Pulmonary artery endothelial cell (primary cell): ENCODE results near the gene ZNF541. TPM values are rescaled to one million over a fixed set of nuclear protein-coding genes. Genes with fewer than 3 reads are reported as not detected.
"Not testable (repeated sequence)": the region's sequence is repeated elsewhere in the genome, so short reads cannot be mapped to it uniquely, and the experiment has no call there.

Experiments used
- DNase-seq: peaks from one replicate; pipeline ENCODE4 v3.0.0-alpha.2; 2011; ENCODE audit warnings: low read depth, low spot score
- total RNA-seq: library from RNA; depleted of rRNA; stranded (reverse); fragments of >200 nt; gene quantifications from 2 replicates; pipeline ENCODE4 v1.2.3, GENCODE V29; 2014

The ZNF541 gene
- total RNA-seq, 1 donor from 2014 or later = 0.07 TPM

DNA sequence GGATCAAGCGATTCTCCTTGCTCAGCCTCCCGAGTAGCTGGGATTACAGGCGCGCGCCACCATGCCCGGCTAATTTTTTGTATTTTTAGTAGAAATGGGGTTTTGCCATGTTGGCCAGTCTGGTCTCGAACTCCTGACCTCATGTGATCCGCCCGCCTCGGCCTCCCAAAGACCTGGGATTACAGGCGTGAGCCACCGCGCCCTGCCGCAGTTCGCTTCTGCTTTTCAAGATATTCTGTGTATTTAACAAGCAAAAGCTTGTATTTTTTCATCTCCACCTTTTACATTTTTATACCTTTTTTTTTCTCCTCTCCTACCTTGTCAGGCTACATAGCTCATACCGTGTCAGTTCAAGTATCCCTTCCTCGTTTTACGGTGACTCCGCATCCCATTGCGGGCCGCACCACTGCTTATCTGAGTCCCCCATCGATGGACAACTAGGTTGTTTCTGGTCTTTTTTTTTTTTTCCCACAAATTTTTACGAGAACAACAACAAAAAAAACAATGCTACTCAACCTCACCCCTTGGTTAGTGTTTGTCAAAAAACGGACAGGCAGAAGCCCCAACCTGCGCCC lies 26.8 kb upstream of the ZNF541 start:
- DNase-seq = not testable (repeated sequence)

GRCh38 chr19:47598407-47599349 lies 25.7 kb upstream of the ZNF541 start:
- peak; percentile 74 for DNase-seq

GRCh38 chr19:47595944-47596343 lies 23.0 kb upstream of the ZNF541 start:
- DNase-seq = peak; percentile 39

- DNase-seq = no peak
Observed at GRCh38 chr19:47593860-47594259, 20.9 kb upstream of the ZNF541 start.

- no peak for DNase-seq
Observed at GRCh38 chr19:47589824-47590223, 16.9 kb upstream of the ZNF541 start.

GRCh38 chr19:47587295-47587694 lies 14.3 kb upstream of the ZNF541 start:
- DNase-seq = no peak

DNA sequence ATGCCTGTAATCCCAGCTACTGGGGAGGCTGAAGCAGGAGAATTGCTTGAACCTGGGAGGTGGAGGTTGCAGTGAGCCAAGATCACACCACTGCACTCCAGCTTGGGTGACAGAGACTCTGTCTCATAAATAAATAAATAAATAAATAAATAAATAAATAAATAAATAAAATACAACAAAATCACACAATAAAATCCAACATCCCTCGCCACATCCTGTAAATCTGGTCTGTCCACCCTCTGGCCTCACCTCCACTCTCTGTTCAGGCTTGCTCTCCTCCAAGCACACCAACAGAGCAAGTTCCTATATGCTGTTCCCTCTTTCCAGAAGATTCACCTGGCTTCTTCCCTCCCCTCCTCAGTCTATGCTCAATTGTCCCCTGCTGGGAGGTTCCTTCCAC lies 10.2 kb upstream of the ZNF541 start:
- not testable (repeated sequence) for DNase-seq

DNA sequence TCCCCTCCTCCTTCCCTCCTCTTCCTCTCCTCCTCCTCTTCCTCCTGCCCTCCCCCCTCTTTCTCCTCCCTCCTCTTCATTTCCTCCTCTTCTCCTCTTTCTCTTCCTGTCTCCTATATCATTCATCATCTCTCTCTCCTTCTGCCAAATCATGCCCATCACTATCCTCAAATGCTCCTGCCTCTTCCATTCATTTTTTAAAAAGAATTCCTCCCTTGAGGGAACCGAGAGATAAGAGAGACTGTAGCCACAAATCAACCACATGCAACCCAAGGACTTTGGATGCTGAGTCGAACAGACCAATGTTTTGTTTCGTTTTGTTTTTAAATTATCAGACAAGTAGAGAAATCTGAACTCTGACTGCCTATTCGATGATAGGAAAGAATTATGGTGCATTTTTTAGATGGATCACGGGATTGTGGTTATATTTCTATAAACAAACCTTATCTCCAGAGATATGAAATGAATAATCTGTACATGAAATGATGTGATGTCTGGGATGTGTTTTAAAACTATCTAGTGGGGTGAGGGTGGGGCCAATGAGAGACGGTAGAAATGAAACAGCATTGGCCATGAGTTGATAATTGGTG lies 9.5 kb upstream of the ZNF541 start:
- DNase-seq = no peak

GRCh38 chr19:47581605-47582319 lies 8.8 kb upstream of the ZNF541 start:
- no peak for DNase-seq

GRCh38 chr19:47580397-47580796 lies 7.4 kb upstream of the ZNF541 start:
- DNase-seq = no peak

GRCh38 chr19:47572635-47573034 lies 313 bp downstream of the ZNF541 start:
- DNase-seq = no peak

DNA sequence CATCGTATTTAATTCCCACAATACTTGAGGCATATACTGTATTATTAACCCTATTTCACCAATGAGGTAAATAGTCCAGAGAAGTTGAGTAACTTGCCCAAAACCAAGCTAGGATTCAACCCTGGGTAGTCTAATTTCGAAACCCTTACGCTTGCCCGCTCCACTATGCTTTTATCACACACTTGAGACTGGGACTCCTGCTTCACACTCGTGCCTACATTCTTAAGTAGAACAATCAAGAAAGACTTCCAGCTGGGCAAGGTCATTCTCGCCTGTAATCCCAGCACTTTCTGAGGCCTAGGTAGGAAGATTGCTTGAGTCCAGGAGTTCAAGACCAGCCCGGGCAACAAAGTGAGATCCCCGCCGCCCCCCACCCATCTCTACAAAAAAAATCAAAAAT lies 3.6 kb downstream of the ZNF541 start:
- DNase-seq = no peak

- DNase-seq = no peak
Observed at GRCh38 chr19:47564081-47564480, 8.9 kb downstream of the ZNF541 start.

DNA sequence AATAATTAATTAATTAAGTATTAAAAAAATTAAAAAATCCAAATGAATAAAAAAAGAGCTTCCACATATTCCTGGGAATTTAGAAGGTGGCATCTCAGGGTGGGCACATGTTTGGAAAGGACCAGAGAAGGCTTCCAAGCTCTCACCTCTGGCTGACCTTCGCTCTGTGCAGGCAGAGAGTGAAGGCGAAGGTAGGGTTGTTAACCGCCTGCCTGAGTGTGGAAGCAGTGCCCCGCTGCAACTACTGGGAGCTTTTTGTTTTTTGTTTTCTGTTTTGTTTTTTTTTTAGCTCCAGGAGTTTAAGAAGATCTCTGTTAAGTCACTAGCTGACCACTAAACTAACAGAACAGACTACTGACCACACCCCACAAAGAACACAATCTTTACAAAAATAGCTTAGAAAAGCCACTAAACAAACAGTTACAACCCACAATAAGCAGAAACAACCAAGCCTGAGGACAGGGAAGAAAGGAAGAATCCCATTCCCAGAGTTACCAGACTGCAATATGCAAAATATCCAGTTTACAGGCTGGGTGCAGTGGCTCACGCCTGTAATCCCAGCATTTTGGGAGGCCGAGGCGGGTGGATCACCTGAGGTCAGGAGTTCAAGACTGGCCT lies 11.4 kb downstream of the ZNF541 start:
- no peak for DNase-seq

DNA sequence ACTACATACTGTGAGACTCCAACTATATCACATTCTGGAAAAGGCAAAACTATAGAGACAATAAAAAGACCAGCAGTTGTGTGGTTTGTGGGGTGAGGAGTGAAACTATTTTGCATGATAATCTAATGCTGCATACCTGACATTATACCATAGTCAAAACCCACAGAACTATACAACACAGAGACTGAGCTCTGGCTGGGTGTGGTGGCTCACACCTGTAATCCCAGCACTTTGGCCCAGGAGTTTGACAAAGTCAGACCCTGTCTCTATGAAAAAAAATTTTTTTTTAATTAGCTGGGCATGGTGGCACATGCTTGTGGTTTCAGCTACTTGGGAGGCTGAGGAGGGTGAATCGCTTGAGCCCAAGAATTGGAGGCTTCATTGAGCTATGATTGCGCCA lies 11.9 kb downstream of the ZNF541 start:
- DNase-seq = no peak

- DNase-seq = no peak
Observed at GRCh38 chr19:47550129-47550528, 22.8 kb downstream of the ZNF541 start.

DNA sequence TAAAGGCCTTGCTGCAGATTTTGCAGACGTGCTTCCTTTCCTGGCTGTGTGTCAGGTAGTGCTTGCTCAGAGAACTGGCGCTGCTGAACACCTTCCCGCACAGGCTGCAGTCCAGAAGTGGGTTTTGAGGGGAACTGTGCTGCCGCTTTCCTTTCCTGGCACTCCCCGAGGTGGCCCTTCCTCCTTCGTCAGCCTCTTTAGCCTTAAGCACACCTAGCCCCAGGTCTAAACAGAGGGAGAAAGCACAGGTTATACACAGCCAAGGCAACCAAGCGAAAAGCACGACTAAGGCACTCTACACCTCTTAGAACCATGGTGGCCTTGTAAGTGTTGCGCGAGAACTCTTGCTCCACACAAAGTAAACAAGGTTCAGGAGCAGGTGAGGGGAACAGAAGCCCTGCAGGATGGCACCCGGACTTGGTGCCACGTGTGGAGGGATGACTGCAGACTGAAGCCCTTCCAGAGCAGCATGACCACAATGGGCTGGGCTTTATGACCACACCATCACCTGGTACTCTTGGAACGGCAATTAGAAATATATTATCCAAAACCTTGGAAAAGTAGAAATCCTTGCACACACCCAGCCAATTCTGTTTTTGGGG lies 23.6 kb downstream of the ZNF541 start:
- DNase-seq = no peak

DNA sequence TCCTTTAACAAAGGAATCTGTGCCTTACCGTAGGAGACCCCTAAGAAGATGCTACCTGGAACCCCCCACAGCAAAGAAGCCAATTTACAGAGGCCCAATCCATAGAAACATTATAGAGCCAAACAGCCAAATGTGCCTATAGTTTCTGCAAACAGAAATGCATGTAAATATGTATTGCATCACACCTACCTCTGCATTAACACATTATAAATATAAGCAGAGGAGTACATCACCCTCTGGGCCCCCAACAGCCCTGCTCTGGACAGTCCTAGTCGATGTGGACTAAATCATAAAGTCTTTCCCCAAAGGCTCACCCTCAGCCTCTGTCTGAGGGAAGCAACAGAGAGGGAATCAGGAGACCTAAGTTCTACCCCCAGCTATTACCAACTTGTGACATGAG lies 25.7 kb downstream of the ZNF541 start:
- DNase-seq = no peak

DNA sequence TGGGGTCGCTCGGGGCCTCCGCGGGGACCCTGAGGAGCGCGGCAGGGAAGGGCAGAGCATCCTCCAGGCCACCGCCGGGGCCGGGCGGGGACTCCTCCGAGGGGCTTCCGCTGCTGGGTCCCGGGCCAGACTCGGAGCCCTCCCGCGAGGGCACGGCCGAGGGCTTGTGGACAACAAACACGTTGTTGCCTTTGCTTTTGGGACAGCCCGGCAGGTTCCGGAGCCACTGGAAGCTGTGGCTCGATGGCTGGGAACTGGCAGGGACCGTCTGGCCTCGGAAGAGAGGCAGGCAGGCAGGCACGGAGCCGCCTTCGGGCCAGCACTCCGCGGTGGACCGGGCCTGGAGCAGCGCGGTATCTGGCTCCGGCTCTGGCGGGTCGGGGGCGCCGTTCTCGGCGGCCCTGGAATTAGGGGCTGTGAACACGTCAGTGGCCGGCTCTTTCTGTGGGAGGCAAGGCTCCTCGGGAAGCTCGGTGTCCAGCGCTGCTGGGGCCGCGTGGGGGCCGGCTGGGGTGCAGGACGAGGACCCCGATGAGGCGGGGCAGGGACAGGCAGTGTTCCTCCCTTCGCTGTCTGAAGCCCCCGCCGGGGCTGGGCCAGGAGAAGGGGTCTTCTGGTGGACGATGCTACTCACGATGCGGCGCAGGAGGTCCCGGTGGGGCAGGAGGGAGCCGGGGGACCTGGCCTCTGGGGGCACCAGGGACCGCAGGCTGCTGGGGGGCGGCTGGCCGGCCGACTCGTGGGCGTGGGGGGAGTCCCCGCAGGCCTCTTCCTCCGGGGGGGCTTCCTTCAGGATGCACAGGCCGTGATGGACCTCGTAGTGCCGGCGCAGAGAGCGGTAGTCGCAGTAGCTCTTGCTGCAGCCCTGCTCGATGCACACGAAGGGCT lies 27.6 kb downstream of the ZNF541 start:
- no peak for DNase-seq

GRCh38 chr19:47544476-47544875 lies 28.5 kb downstream of the ZNF541 start:
- no peak for DNase-seq
